ENCODE results near the gene PAPLN. TPM values are rescaled to one million over a fixed set of nuclear protein-coding genes. Genes with fewer than 3 reads are reported as not detected.

PAPLN gene
- total RNA-seq, 1 experiment from 2014 or later: 9.6 TPM

DNA sequence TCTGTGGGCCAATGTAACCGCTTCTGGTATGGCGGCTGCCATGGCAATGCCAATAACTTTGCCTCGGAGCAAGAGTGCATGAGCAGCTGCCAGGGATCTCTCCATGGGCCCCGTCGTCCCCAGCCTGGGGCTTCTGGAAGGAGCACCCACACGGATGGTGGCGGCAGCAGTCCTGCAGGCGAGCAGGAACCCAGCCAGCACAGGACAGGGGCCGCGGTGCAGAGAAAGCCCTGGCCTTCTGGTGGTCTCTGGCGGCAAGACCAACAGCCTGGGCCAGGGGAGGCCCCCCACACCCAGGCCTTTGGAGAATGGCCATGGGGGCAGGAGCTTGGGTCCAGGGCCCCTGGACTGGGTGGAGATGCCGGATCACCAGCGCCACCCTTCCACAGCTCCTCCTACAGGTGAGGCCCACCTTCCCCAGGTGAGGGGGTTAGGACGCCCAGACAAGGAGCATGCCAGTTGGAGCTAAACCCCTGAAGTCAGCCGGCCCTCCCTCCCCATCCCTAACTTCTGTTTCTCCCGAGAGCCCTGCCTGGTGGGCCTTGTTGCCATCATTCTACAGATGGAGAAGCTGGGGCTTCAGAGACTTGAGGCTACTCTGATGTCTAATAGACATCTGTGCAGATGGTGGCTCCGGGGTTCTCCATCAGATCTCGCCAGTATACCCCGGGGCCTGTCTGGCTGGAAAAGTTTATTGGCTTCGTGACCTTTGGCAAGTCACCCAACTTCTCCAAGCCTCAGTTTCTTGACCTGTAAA is 25.3 kb downstream of the PAPLN start:
- ATAC-seq (no peak), DNase-seq (ENCODE audit: low read depth, low spot score) (no peak)
- TF ChIP-seq, protein P1, sequence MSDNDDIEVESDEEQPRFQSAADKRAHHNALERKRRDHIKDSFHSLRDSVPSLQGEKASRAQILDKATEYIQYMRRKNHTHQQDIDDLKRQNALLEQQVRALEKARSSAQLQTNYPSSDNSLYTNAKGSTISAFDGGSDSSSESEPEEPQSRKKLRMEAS (IDR thresholded peaks at IDR 0.05): no peak
- TF ChIP-seq FOSL1 (IDR thresholded peaks at IDR 0.05; ENCODE audit: low read depth) (no peak), EGR1 (IDR thresholded peaks at IDR 0.05; ENCODE audit: low read depth) (no peak), RAD21 (IDR thresholded peaks at IDR 0.05; ENCODE audit: low read depth) (no peak)
- Histone ChIP-seq H3K27me3 (ENCODE audit: insufficient read depth, low read length) (no peaks in the 10 kb centered on the region), H3K4me1 (ENCODE audit: control insufficient read depth in 1 of 2, insufficient read depth in 2 of 2, low read length in 2 of 2) (no peaks in the 10 kb centered on the region), H3K4me3 (replicated peaks in 1 of 2; ENCODE audit: low read depth in 1 of 2, low read length in 2 of 2) (no peak overlapping the region), H3K4me2 (ENCODE audit: low read length) (no peak overlapping the region), H4K20me1 (ENCODE audit: insufficient read depth) (no peaks in the 10 kb centered on the region), H2AFZ (ENCODE audit: low read depth, low read length, poor library complexity, severe bottlenecking) (no peak overlapping the region), H3K27ac (ENCODE audit: low read depth, low read length) (no peak overlapping the region), H3K79me2 (ENCODE audit: insufficient read depth, low read length) (no peaks in the 10 kb centered on the region), H3K9me2 (ENCODE audit: insufficient read depth) (no peaks in the 10 kb centered on the region), H3K36me3 (ENCODE audit: control insufficient read depth in 1 of 2, insufficient read depth in 2 of 2, low read length in 2 of 2) (no peaks in the 10 kb centered on the region), H3K9me3 (ENCODE audit: control insufficient read depth in 1 of 2, insufficient read depth in 1 of 2, low read depth in 1 of 2, low read length in 2 of 2) (no peaks in the 10 kb centered on the region), H3K9ac (ENCODE audit: low read length) (no peak overlapping the region)
- ChIA-PET CTCF (no interaction called here), RAD21 (ENCODE audit: low non-redundant PET in 1 of 2, low total read pairs in 2 of 2, uncharacterized antibody in 2 of 2, unreplicated experiment in 2 of 2) (no interaction called here), POLR2A (interaction anchor here (0.6 kb wide), 1 partner anchor 196 kb away, joined by 4 read pairs; no protein-coding TSS in a partner anchor)
- BruUV-seq (replicated peaks): no TSS peak
- intact Hi-C loops (cut with micrococcal nuclease): no loop called here

DNA sequence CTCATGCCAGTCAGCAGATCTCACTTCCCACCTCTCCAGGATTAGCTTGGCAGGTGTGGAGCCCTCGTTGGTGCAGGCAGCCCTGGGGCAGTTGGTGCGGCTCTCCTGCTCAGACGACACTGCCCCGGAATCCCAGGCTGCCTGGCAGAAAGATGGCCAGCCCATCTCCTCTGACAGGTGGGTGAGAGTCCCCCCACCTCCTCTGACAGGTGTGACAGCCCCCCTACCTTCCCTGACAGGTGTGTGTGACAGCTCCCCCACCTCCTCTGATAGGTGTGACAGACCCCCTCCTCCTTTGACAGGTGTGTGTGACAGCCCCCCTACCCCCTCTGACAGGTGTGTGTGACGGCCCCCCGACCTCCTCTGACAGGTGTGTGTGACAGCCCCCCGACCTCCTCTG is 26.3 kb downstream of the PAPLN start:
- no peaks in the 10 kb centered on the region for H4K20me1 ChIP-seq (ENCODE audit: insufficient read depth)
- no peak overlapping the region for H3K4me2 ChIP-seq (ENCODE audit: low read length)
- H3K79me2 ChIP-seq (ENCODE audit: insufficient read depth, low read length): no peaks in the 10 kb centered on the region
- CTCF ChIA-PET: interaction anchor here (1.2 kb wide), 1 partner anchor 32 kb away, joined by 3 read pairs; no protein-coding TSS in a partner anchor
- no peaks in the 10 kb centered on the region for H3K27me3 ChIP-seq (ENCODE audit: insufficient read depth, low read length)
- H3K9ac ChIP-seq (ENCODE audit: low read length): no peak overlapping the region
- H2AFZ ChIP-seq (ENCODE audit: low read depth, low read length, poor library complexity, severe bottlenecking): no peak overlapping the region
- BruUV-seq (replicated peaks): no TSS peak
- H3K27ac ChIP-seq (ENCODE audit: low read depth, low read length): no peak overlapping the region
- H3K36me3 ChIP-seq (ENCODE audit: control insufficient read depth in 1 of 2, insufficient read depth in 2 of 2, low read length in 2 of 2): no peaks in the 10 kb centered on the region
- POLR2A ChIA-PET: no interaction called here
- H3K4me3 ChIP-seq (replicated peaks in 1 of 2; ENCODE audit: low read depth in 1 of 2, low read length in 2 of 2): no peak overlapping the region
- ATAC-seq: no peak
- H3K9me3 ChIP-seq (ENCODE audit: control insufficient read depth in 1 of 2, insufficient read depth in 1 of 2, low read depth in 1 of 2, low read length in 2 of 2): no peaks in the 10 kb centered on the region
- H3K4me1 ChIP-seq (ENCODE audit: control insufficient read depth in 1 of 2, insufficient read depth in 2 of 2, low read length in 2 of 2): no peaks in the 10 kb centered on the region
- no peak for DNase-seq (ENCODE audit: low read depth, low spot score)
- RAD21 ChIA-PET (ENCODE audit: low non-redundant PET in 1 of 2, low total read pairs in 2 of 2, uncharacterized antibody in 2 of 2, unreplicated experiment in 2 of 2): no interaction called here
- intact Hi-C loops (cut with micrococcal nuclease): no loop called here
- H3K9me2 ChIP-seq (ENCODE audit: insufficient read depth): no peaks in the 10 kb centered on the region
- TF ChIP-seq, protein P2, sequence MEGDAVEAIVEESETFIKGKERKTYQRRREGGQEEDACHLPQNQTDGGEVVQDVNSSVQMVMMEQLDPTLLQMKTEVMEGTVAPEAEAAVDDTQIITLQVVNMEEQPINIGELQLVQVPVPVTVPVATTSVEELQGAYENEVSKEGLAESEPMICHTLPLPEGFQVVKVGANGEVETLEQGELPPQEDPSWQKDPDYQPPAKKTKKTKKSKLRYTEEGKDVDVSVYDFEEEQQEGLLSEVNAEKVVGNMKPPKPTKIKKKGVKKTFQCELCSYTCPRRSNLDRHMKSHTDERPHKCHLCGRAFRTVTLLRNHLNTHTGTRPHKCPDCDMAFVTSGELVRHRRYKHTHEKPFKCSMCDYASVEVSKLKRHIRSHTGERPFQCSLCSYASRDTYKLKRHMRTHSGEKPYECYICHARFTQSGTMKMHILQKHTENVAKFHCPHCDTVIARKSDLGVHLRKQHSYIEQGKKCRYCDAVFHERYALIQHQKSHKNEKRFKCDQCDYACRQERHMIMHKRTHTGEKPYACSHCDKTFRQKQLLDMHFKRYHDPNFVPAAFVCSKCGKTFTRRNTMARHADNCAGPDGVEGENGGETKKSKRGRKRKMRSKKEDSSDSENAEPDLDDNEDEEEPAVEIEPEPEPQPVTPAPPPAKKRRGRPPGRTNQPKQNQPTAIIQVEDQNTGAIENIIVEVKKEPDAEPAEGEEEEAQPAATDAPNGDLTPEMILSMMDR (IDR thresholded peaks at IDR 0.05 in 2 of 3, conservative IDR thresholded peaks at IDR 0.05 in 1 of 3; ENCODE audit: borderline replicate concordance in 1 of 3, insufficient read depth in 1 of 3, low read depth in 2 of 3, low read length in 2 of 3): no peak
- TF ChIP-seq EGR1 (IDR thresholded peaks at IDR 0.05; ENCODE audit: low read depth): no peak
- no peak for TF ChIP-seq SRF (IDR thresholded peaks at IDR 0.05; ENCODE audit: low read depth)
- no peak for TF ChIP-seq TCF7L2 (IDR thresholded peaks at IDR 0.05; ENCODE audit: borderline replicate concordance, extremely low read depth, insufficient read depth, insufficient read length)
- no peak for TF ChIP-seq POLR2AphosphoS5 (IDR thresholded peaks at IDR 0.05; ENCODE audit: low read depth, low read length)
- no peak for TF ChIP-seq CBX3 (IDR thresholded peaks at IDR 0.05; ENCODE audit: low read depth)
- no peak for TF ChIP-seq REST (IDR thresholded peaks at IDR 0.05; ENCODE audit: low read depth)
- no peak for TF ChIP-seq ELF1 (IDR thresholded peaks at IDR 0.05; ENCODE audit: borderline replicate concordance, low read depth)
- no peak for TF ChIP-seq EZH2 (IDR thresholded peaks at IDR 0.05)
- TF ChIP-seq, protein P3, sequence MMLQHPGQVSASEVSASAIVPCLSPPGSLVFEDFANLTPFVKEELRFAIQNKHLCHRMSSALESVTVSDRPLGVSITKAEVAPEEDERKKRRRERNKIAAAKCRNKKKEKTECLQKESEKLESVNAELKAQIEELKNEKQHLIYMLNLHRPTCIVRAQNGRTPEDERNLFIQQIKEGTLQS (IDR thresholded peaks at IDR 0.05): no peak
- no peak for TF ChIP-seq YY1 (IDR thresholded peaks at IDR 0.05; ENCODE audit: extremely low read depth, insufficient replicate concordance, low read depth, low read length)
- no peak for TF ChIP-seq RAD21 (IDR thresholded peaks at IDR 0.05; ENCODE audit: low read depth)
